Type B pancreatic cell (in vitro differentiated cells): ENCODE measurements around the gene PXDC1. TPM values are rescaled to one million over a fixed set of nuclear protein-coding genes. Genes with fewer than 3 reads are reported as not detected.
A peak's percentile ranks its signal among the peaks of the same experiment; 100 is the strongest.
"Not testable (repeated sequence)": the region's sequence is repeated elsewhere in the genome, so short reads cannot be mapped to it uniquely, and the experiment has no call there.

ENCODE experiments used
- DNase-seq: peaks from one replicate; pipeline ENCODE4 v3.0.0; 2021; ENCODE audit warnings: mixed read lengths; ENCODE audit not compliant: unreplicated experiment; ENCODE audit errors: extremely low spot score
- H3K27ac Mint-ChIP-seq: 2 replicates; pipeline ENCODE4 v1.8.0; 2021; ENCODE audit warnings: mild to moderate bottlenecking, mixed read lengths
- H3K27me3 Mint-ChIP-seq: 2 replicates; pipeline ENCODE4 v1.8.0; 2021; ENCODE audit warnings: mixed read lengths
- H3K36me3 Mint-ChIP-seq: 2 replicates; pipeline ENCODE4 v1.8.0; 2021; ENCODE audit warnings: mixed read lengths
- H3K4me1 Mint-ChIP-seq: one replicate; pipeline ENCODE4 v1.8.0; 2021; ENCODE audit warnings: mixed read lengths; ENCODE audit not compliant: unreplicated experiment
- H3K4me3 Mint-ChIP-seq: 2 replicates; pipeline ENCODE4 v1.8.0; 2021; ENCODE audit warnings: mild to moderate bottlenecking, mixed read lengths
- H3K9me3 Mint-ChIP-seq: 2 replicates; pipeline ENCODE4 v1.8.0; 2021; ENCODE audit warnings: mixed read lengths
- total RNA-seq: library from RNA; stranded (reverse); gene quantifications from 2 replicates; pipeline ENCODE4 v1.2.1, GENCODE V29; 2021; ENCODE audit warnings: low replicate concordance
- TF ChIP-seq, protein P1 (sequence below): fragments of 200-600 bp; sonication (generic); conservative IDR thresholded peaks from 2 replicates; pipeline ENCODE4 v1.5.0; 2021; ENCODE audit warnings: antibody characterized with exemption, mild to moderate bottlenecking

PXDC1 gene
- total RNA-seq, 1 donor from 2014 or later, result 23.6 TPM

DNA sequence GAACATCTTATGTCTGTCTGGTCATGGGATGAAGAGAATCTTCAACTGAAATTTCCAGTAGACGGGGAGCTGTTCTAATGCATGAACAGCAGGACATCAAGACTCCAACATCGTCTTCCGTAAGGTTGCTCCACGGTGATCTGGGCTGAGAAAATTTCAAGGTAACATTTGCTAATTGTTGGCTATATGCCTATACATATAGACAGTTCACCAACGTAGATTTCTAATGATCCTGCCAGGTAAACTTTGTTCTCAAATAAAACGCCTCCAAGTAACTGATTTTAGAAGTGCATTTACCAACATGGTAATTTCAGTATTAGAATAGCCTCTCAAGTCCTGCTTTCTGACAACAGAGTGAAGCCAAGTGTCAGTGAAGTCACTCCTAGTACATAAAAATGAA is 11.3 kb upstream of the PXDC1 start:
- TF ChIP-seq, protein P1, sequence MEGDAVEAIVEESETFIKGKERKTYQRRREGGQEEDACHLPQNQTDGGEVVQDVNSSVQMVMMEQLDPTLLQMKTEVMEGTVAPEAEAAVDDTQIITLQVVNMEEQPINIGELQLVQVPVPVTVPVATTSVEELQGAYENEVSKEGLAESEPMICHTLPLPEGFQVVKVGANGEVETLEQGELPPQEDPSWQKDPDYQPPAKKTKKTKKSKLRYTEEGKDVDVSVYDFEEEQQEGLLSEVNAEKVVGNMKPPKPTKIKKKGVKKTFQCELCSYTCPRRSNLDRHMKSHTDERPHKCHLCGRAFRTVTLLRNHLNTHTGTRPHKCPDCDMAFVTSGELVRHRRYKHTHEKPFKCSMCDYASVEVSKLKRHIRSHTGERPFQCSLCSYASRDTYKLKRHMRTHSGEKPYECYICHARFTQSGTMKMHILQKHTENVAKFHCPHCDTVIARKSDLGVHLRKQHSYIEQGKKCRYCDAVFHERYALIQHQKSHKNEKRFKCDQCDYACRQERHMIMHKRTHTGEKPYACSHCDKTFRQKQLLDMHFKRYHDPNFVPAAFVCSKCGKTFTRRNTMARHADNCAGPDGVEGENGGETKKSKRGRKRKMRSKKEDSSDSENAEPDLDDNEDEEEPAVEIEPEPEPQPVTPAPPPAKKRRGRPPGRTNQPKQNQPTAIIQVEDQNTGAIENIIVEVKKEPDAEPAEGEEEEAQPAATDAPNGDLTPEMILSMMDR, result no peak
- Mint-ChIP-seq H3K9me3 (no peaks in the 10 kb centered on the region), H3K27me3 (no peaks in the 10 kb centered on the region), H3K4me3 (no peak overlapping the region), H3K36me3 (no peaks in the 10 kb centered on the region), H3K27ac (no peak overlapping the region), H3K4me1 (peaks cover 8% of the 10 kb centered on the region)
- no peak for DNase-seq

DNA sequence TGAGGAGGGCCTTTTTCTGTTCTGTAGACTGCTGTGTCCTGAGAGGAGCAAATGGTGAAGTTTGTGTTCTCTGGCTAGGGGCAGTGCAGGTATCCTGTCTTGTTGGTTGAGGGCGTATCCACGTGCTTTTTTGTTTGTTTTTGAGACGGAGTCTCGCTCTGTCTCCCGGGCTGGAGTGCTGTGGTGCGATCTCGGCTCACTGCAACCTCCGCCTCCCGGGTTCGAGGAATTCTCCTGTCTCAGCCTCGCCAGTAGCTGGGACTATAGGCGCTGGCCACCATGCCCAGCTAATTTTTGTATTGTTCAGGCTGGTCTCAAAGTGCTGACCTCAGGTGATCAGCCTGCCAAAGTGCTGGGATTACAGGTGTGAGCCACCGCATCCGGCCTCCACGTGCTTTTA is 10.8 kb upstream of the PXDC1 start:
- H3K9me3 Mint-ChIP-seq, result no peaks in the 10 kb centered on the region
- no peaks in the 10 kb centered on the region for H3K36me3 Mint-ChIP-seq
- H3K27me3 Mint-ChIP-seq, result no peaks in the 10 kb centered on the region
- no peak for DNase-seq
- no peak overlapping the region for H3K27ac Mint-ChIP-seq
- H3K4me3 Mint-ChIP-seq, result no peak overlapping the region
- peaks cover 8% of the 10 kb centered on the region for H3K4me1 Mint-ChIP-seq
- TF ChIP-seq, protein P1, result no peak

DNA sequence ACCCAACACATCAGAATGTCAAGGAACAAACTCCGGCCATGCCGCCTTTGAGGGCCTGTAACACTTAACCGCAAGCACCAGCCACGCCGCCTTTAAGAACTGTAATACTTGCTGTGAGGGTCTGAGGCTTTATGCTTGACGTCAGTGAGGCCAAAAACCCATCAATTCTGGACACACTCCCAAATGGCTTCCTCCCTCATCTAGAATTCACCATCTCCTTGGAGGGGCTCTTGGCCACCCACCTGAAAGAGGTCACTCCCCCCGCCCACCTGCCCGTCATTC is 10.4 kb upstream of the PXDC1 start:
- Mint-ChIP-seq H3K27ac (no peak overlapping the region), H3K9me3 (no peaks in the 10 kb centered on the region)

DNA sequence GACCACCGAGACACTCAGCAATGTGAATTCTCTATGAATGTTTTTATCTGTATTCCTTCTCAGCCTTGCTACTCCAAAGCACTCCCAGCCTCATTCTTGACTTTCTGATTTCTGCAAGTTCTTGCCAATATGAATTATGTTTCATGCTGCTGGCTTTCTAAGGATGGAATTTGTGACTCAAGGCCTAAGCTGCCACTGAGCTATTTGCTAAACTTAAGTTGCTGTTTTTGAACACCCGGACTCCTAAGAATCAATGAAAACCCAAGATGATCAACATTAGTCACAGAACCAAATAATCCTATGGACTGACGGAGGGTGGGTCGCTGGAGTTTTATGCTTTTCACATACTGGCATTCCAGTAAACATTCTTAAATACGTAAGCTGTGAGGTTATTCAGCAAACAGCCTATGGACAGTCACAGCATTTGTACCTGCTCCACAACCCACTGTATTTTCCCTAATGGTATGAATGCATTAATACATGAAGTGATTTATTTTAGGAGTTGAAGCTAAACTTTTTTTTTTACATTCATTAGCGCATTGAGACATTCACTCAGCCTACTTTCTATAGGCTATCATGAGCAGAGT is 8.2 kb upstream of the PXDC1 start:
- DNase-seq, result no peak
- H3K27ac Mint-ChIP-seq, result peak overlapping the region; percentile 88

More for the DNA sequence above, 10.4 kb upstream of the PXDC1 start:
- Mint-ChIP-seq H3K4me1 (peaks cover 8% of the 10 kb centered on the region), H3K4me3 (no peak overlapping the region), H3K27me3 (no peaks in the 10 kb centered on the region), H3K36me3 (no peaks in the 10 kb centered on the region)
- TF ChIP-seq, protein P1, result no peak
- no peak for DNase-seq

DNA sequence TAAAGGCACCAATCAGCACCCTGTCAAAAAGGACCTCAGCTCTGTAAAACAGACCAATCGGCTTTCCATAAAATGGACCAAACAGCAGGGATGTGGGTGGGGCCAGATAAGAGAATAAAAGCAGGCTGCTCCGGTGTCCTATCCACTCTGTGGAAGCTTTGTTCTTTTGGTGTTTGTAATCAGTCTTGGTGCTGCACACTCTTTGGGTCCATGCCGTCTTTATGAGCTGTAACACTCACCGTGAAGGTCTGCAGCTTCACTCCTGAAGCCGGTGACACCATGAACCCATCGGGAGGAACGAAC is 7.3 kb upstream of the PXDC1 start:
- Mint-ChIP-seq H3K36me3 (no peaks in the 10 kb centered on the region), H3K9me3 (no peaks in the 10 kb centered on the region), H3K27me3 (no peaks in the 10 kb centered on the region), H3K4me3 (no peak overlapping the region), H3K4me1 (peaks cover 6% of the 10 kb centered on the region), H3K27ac (peak overlapping the region; percentile 88)
- DNase-seq, result no peak
- TF ChIP-seq, protein P1, result no peak

More for the DNA sequence above, 8.2 kb upstream of the PXDC1 start:
- H3K9me3 Mint-ChIP-seq, result no peaks in the 10 kb centered on the region
- no peaks in the 10 kb centered on the region for H3K27me3 Mint-ChIP-seq
- H3K36me3 Mint-ChIP-seq, result no peaks in the 10 kb centered on the region
- peaks cover 6% of the 10 kb centered on the region for H3K4me1 Mint-ChIP-seq
- TF ChIP-seq, protein P1, result no peak
- H3K4me3 Mint-ChIP-seq, result peak overlapping the region; percentile 4

DNA sequence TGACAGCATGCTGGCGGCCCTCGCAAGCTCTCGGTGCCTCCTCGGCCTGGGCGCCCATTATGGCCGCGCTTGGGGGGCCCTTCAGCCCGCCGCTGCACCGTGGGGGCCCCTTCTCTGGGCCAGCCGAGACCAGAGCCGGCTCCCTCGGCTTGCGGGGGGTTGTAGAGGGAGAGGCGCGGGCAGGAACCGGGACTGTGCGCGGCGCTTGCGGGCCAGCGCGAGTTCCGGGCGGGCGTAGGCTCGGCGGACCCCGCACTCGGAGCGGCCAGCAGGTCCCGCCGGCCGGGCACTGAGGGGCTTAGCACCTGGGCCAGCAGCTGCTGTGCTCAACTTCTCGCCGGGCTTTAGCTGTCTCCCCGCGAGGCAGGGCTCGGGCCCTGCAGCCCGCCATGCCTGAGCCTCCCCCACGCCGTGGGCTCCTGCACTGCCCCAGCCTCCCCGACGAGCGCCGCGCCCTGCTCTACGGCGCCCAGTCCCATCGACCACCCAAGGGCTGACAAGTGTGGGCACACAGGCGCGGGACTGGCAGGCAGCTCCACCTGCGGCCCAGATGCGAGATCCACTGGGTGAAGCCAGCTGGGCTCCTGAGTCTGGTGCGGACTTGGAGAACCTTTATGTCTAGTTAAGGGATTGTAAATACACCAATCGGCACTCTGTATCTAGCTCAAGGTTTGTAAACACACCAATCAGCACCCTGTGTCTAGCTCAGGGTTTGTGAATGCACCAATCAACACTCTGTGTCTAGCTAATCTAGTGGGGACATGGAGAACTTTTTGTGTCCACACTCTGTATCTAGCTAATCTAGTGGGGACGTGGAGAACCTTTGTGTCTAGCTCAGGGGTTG is 6.7 kb upstream of the PXDC1 start:
- DNase-seq, H3K27ac Mint-ChIP-seq, H3K9me3 Mint-ChIP-seq, H3K27me3 Mint-ChIP-seq, H3K4me1 Mint-ChIP-seq, H3K36me3 Mint-ChIP-seq, H3K4me3 Mint-ChIP-seq: not testable (repeated sequence)
